ENCODE measurements around the gene RASA3. TPM values are rescaled to one million over a fixed set of nuclear protein-coding genes. Genes with fewer than 3 reads are reported as not detected.
A peak's percentile ranks its signal among the peaks of the same experiment; 100 is the strongest.

Gene RASA3
- total and polyA plus RNA-seq, 10 of the 15 experiments (the other 5 are each of a cell fraction or from before 2014, with no cell fraction given), result 0.79 to 33.9 (median 17.6) TPM

- WGBS (ENCODE audit: insufficient coverage, insufficient replicate concordance, low lambda C conversion rate, missing lambda C conversion rate), result 2% methylated on average over 30 of the region's 30 CpGs
- Histone ChIP-seq H3K27me3 (replicated peaks in 1 of 2; ENCODE audit: control insufficient read depth in 2 of 2, insufficient read depth in 2 of 2, low read length in 1 of 2) (no peaks in the 10 kb centered on the region), H3K4me2 (ENCODE audit: control insufficient read depth, insufficient read depth) (peak overlapping the region; percentile 95), H3K4me3 (peak overlapping the region; percentile 89), H3K79me2 (ENCODE audit: control insufficient read depth, insufficient read depth, low read length) (peaks cover 57% of the 10 kb centered on the region), H4K20me1 (ENCODE audit: control insufficient read depth, insufficient read depth) (no peaks in the 10 kb centered on the region), H3K27ac (ENCODE audit: control insufficient read depth, insufficient read depth) (peak overlapping the region; percentile 84), H3K9ac (ENCODE audit: control insufficient read depth, insufficient read depth, low read length) (peak overlapping the region; percentile 73), H3K4me1 (ENCODE audit: control insufficient read depth, insufficient read depth, low read length) (peaks cover 36% of the 10 kb centered on the region), H3K9me3 (replicated peaks; ENCODE audit: control insufficient read depth, insufficient read depth, low read length) (no peaks in the 10 kb centered on the region), H3K36me3 (ENCODE audit: control insufficient read depth in 2 of 2, insufficient read depth in 2 of 2, low read length in 1 of 2) (no peaks in the 10 kb centered on the region; a peak in 1 of 4 replicates), H2AFZ (ENCODE audit: control insufficient read depth, low read depth, low read length) (peak overlapping the region; percentile 25)
- intact Hi-C loops (cut with micrococcal nuclease; ENCODE audit: unreplicated experiment) (no loop called here), in situ Hi-C loops (cut with MboI) (no loop called here)
- FAIRE-seq (peak; percentile 88), DNase-seq (ENCODE audit: low read depth, low spot score) (no peak), ATAC-seq (peak; percentile 35)
- RAD21 ChIA-PET (ENCODE audit: unreplicated experiment), result interaction anchor here (1.1 to 1.3 kb wide), 3 partner anchors 17 to 66 kb away, joined by 3 to 4 read pairs (median 4); no protein-coding TSS in a partner anchor
- POLR2A ChIA-PET, result no interaction called here
- BruUV-seq (replicated peaks), result TSS peak; percentile 41
- CTCF ChIA-PET, result interaction anchor here (0.5 to 0.9 kb wide), 2 partner anchors 65 to 85 kb away, joined by 3 read pairs; no protein-coding TSS in a partner anchor
- SMC1A ChIA-PET (ENCODE audit: uncharacterized antibody, unreplicated experiment), result interaction anchor here (0.7 kb wide), 1 partner anchor 16 kb away, joined by 3 read pairs; no protein-coding TSS in a partner anchor
- TF ChIP-seq ZBTB4 (CRISPR knock-in tag; IDR thresholded peaks at IDR 0.05), result no peak
- TF ChIP-seq NBN (IDR thresholded peaks at IDR 0.05), result no peak
- TF ChIP-seq ZNF207 (IDR thresholded peaks at IDR 0.05; ENCODE audit: borderline replicate concordance), result no peak
- TF ChIP-seq PBX3 (IDR thresholded peaks at IDR 0.05; ENCODE audit: insufficient replicate concordance, low read depth, low read length), result no peak
- TF ChIP-seq E4F1 (IDR thresholded peaks at IDR 0.05; ENCODE audit: borderline replicate concordance, partially characterized antibody), result no peak
- no peak for TF ChIP-seq PKNOX1 (IDR thresholded peaks at IDR 0.05)
- no peak for TF ChIP-seq CHD2 (IDR thresholded peaks at IDR 0.05; ENCODE audit: borderline replicate concordance, low read depth, low read length)
- TF ChIP-seq MAX (IDR thresholded peaks at IDR 0.05; ENCODE audit: low read depth, low read length), result no peak
- no peak for TF ChIP-seq HDAC6 (IDR thresholded peaks at IDR 0.05; ENCODE audit: unreplicated experiment)
- TF ChIP-seq ZSCAN29 (IDR thresholded peaks at IDR 0.05), result no peak
- no peak for TF ChIP-seq CBX5 (IDR thresholded peaks at IDR 0.05; ENCODE audit: low read depth)
- peak; percentile 35; the same call in 1 of the 2 replicates for TF ChIP-seq IKZF1 (conservative IDR thresholded peaks at IDR 0.05)
- TF ChIP-seq POU2F2 (IDR thresholded peaks at IDR 0.05; ENCODE audit: borderline replicate concordance, low read depth, low read length), result no peak
These were observed 1.4 kb downstream of the RASA3 start for GRCh38 chr13:114130837-114131582.

Measured in GM12878 (cell line).